ENCODE measurements around the gene ITGB3BP. TPM values are rescaled to one million over a fixed set of nuclear protein-coding genes. Genes with fewer than 3 reads are reported as not detected.
A peak's percentile ranks its signal among the peaks of the same experiment; 100 is the strongest.

The ITGB3BP gene
- total RNA-seq, 1 experiment from 2014 or later, result 50.2 TPM

GRCh38 chr1:63532727-63533126 is 9.7 kb upstream of the ITGB3BP start (continued):
- no peak for TF ChIP-seq RAD21 (IDR thresholded peaks at IDR 0.05; ENCODE audit: low read depth)
- TF ChIP-seq CBX3 (IDR thresholded peaks at IDR 0.05; ENCODE audit: low read depth), result no peak
- TF ChIP-seq MAX (IDR thresholded peaks at IDR 0.05), result no peak
- TF ChIP-seq JUND (IDR thresholded peaks at IDR 0.05), result no peak
- TF ChIP-seq EZH2phosphoT487 (IDR thresholded peaks at IDR 0.05; ENCODE audit: borderline replicate concordance), result no peak
- TF ChIP-seq CTCF (IDR thresholded peaks at IDR 0.05 in 2 of 3, conservative IDR thresholded peaks at IDR 0.05 in 1 of 3; ENCODE audit: borderline replicate concordance in 1 of 3, insufficient read depth in 1 of 3, low read depth in 2 of 3, low read length in 2 of 3), result no peak
- TF ChIP-seq POLR2AphosphoS5 (IDR thresholded peaks at IDR 0.05; ENCODE audit: low read depth, low read length), result no peak
- no peak for TF ChIP-seq EZH2 (IDR thresholded peaks at IDR 0.05)
- TF ChIP-seq TCF7L2 (IDR thresholded peaks at IDR 0.05; ENCODE audit: borderline replicate concordance, extremely low read depth, insufficient read depth, insufficient read length), result no peak
- TF ChIP-seq ELF1 (IDR thresholded peaks at IDR 0.05; ENCODE audit: borderline replicate concordance, low read depth), result no peak
- TF ChIP-seq ZFX (IDR thresholded peaks at IDR 0.05), result no peak
- TF ChIP-seq, protein P1, sequence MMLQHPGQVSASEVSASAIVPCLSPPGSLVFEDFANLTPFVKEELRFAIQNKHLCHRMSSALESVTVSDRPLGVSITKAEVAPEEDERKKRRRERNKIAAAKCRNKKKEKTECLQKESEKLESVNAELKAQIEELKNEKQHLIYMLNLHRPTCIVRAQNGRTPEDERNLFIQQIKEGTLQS (IDR thresholded peaks at IDR 0.05), result no peak

- ATAC-seq (no peak), DNase-seq (ENCODE audit: low read depth, low spot score) (no peak)
- H3K79me2 ChIP-seq (ENCODE audit: insufficient read depth, low read length), result peaks cover 47% of the 10 kb centered on the region
- H3K4me3 ChIP-seq (replicated peaks in 1 of 2; ENCODE audit: low read depth in 1 of 2, low read length in 2 of 2), result peak overlapping the region; percentile 66 to 76
- H4K20me1 ChIP-seq (ENCODE audit: insufficient read depth), result no peaks in the 10 kb centered on the region
- H3K27ac ChIP-seq (ENCODE audit: low read depth, low read length), result peak overlapping the region; percentile 78; the same call in 1 of the 2 replicates
- ChIA-PET POLR2A (no interaction called here), RAD21 (ENCODE audit: low non-redundant PET in 1 of 2, low total read pairs in 2 of 2, uncharacterized antibody in 2 of 2, unreplicated experiment in 2 of 2) (interaction anchor here in 1 of 2 experiments (0.5 kb wide), 1 partner anchor 956 kb away, joined by 3 read pairs; no protein-coding TSS in a partner anchor), CTCF (no interaction called here)
- peaks cover 0 to 3% of the 10 kb centered on the region in 2 experiments; a peak in 1 of 4 replicates for H3K36me3 ChIP-seq (ENCODE audit: control insufficient read depth in 1 of 2, insufficient read depth in 2 of 2, low read length in 2 of 2)
- TF ChIP-seq TCF7L2 (IDR thresholded peaks at IDR 0.05; ENCODE audit: borderline replicate concordance, extremely low read depth, insufficient read depth, insufficient read length) (no peak), ZNF274 (IDR thresholded peaks at IDR 0.05; ENCODE audit: low read depth, low read length) (no peak), CEBPB (IDR thresholded peaks at IDR 0.05; ENCODE audit: low read depth) (no peak), SIN3A (IDR thresholded peaks at IDR 0.05; ENCODE audit: low read depth) (no peak), YY1 (IDR thresholded peaks at IDR 0.05; ENCODE audit: extremely low read depth, insufficient replicate concordance, low read depth, low read length) (no peak), ELF1 (IDR thresholded peaks at IDR 0.05; ENCODE audit: borderline replicate concordance, low read depth) (no peak), ZFX (IDR thresholded peaks at IDR 0.05) (no peak), SP1 (IDR thresholded peaks at IDR 0.05; ENCODE audit: low read depth) (no peak), JUND (IDR thresholded peaks at IDR 0.05) (no peak)
- H3K4me2 ChIP-seq (ENCODE audit: low read length), result peak overlapping the region; percentile 82
- no TSS peak for BruUV-seq (replicated peaks)
- H3K27me3 ChIP-seq (ENCODE audit: insufficient read depth, low read length), result no peaks in the 10 kb centered on the region
- H3K9me3 ChIP-seq (ENCODE audit: control insufficient read depth in 1 of 2, insufficient read depth in 1 of 2, low read depth in 1 of 2, low read length in 2 of 2), result no peaks in the 10 kb centered on the region
- no peaks in the 10 kb centered on the region for H3K9me2 ChIP-seq (ENCODE audit: insufficient read depth)
- intact Hi-C loops (cut with micrococcal nuclease), result loop anchor here (5.0 kb wide), 1 partner anchor 197 kb away; no protein-coding TSS in a partner anchor
- H3K4me1 ChIP-seq (ENCODE audit: control insufficient read depth in 1 of 2, insufficient read depth in 2 of 2, low read length in 2 of 2), result peaks cover 11 to 13% of the 10 kb centered on the region in 2 experiments; a peak in 3 of 4 replicates
- H3K9ac ChIP-seq (ENCODE audit: low read length), result peak overlapping the region; percentile 74
- H2AFZ ChIP-seq (ENCODE audit: low read depth, low read length, poor library complexity, severe bottlenecking), result no peak overlapping the region
These were observed 1.2 kb upstream of the ITGB3BP start for GRCh38 chr1:63524201-63524600.

Measured in HCT116 (cell line).